KOPT-K1 (cell line): ENCODE results near the gene ENDOG.

Source experiments
- H3K27ac ChIP-seq: fragments of 200-600 bp; sonication (generic); 2 replicates; pipeline ENCODE4 v1.5.1; 2016; ENCODE audit warnings: antibody characterized with exemption, mild to moderate bottlenecking, low read depth, low read length; ENCODE audit not compliant: poor library complexity, severe bottlenecking
- H3K36me3 ChIP-seq: fragments of 200-600 bp; sonication (generic); 2 replicates; pipeline ENCODE4 v1.5.1; 2017; ENCODE audit warnings: antibody characterized with exemption, mild to moderate bottlenecking, low read length, moderate library complexity; ENCODE audit not compliant: insufficient read depth
- H3K9me3 ChIP-seq: fragments of 200-600 bp; sonication (generic); 2 replicates; pipeline ENCODE4 v1.5.1; 2017; ENCODE audit warnings: antibody characterized with exemption, low read length, mild to moderate bottlenecking; ENCODE audit not compliant: insufficient read depth, poor library complexity, severe bottlenecking

ENDOG gene

GRCh38 chr9:128819716-128820664, 1.7 kb downstream of the ENDOG start:
- Histone ChIP-seq H3K27ac (no peak overlapping the region), H3K9me3 (no peaks in the 10 kb centered on the region), H3K36me3 (peaks cover 45% of the 10 kb centered on the region)

- Histone ChIP-seq H3K36me3 (peaks cover 54% of the 10 kb centered on the region), H3K9me3 (no peaks in the 10 kb centered on the region), H3K27ac (no peak overlapping the region)
Observed at GRCh38 chr9:128820665-128821583, 2.6 kb downstream of the ENDOG start.

DNA sequence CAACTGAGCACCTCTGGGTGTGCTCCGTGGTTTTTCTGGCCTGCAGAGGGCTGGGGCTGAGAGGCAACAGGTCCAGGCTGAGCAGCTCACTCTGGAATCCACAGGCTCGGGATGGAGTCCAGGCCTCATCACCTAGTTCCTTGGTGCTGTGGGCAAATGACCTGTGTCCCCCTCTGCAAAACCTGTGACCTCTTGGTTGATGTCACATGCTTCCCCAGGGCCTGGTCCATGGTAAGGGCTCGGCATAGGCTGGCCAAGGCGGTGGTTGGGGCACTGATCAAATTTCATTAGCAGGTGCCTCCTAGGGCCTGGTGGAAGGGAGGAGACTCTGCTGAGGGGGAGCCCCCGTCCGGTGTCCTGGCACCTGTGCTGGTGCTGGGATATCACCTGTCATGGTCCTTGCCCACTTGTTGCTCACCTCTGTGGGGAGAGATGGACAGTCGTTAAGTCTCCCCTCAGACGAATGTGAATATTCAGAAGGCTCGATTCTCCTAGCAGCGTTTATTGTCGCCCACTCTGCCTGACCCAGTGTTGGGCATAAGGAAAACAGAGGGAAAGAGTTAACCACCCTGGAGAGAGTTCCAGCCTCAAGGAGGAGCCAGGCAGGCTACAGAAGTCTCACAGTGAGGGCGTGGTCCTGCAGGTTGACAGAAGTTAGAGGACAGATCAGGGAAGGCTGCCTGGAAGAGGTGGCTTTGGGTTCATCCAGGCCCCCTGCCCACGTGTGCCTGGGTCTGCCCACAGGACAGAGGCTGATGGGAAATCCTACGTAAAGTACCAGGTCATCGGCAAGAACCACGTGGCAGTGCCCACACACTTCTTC, 3.5 kb downstream of the ENDOG start:
- no peaks in the 10 kb centered on the region for H3K9me3 ChIP-seq
- H3K27ac ChIP-seq = no peak overlapping the region
- peaks cover 63% of the 10 kb centered on the region for H3K36me3 ChIP-seq

- H3K9me3 ChIP-seq = no peaks in the 10 kb centered on the region
- peaks cover 70% of the 10 kb centered on the region for H3K36me3 ChIP-seq
- no peak overlapping the region for H3K27ac ChIP-seq
Observed at GRCh38 chr9:128822407-128823042, 4.2 kb downstream of the ENDOG start.

DNA sequence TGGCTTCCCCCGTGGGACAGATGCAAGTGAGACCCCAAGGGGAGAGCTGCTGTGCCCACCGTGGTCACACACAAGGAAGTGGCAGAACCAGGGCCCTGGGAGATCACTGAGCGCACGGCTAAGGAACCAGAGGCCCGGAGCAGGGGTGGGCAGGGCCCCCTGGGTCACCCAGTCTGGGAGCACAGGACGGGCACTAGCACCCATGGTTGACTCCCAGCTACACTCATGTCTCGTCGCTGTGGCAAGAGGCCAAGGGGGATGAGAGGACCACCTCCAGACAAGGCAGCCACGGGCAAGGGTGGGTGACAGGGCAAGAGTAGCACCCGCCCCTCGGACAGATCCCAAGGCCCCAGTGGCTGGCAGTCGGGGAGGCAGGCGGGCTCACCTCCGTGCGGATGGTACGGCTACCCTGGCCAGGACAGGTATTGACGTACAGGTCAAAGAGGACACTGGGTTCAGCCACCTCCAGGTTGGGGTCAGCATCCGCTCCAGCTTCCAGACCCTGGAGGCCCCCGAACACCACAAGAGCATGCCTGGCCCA, 5.1 kb downstream of the ENDOG start:
- peaks cover 79% of the 10 kb centered on the region for H3K36me3 ChIP-seq
- H3K27ac ChIP-seq = no peak overlapping the region
- H3K9me3 ChIP-seq = no peaks in the 10 kb centered on the region

- H3K9me3 ChIP-seq = no peaks in the 10 kb centered on the region
- no peak overlapping the region for H3K27ac ChIP-seq
- peaks cover 79% of the 10 kb centered on the region for H3K36me3 ChIP-seq
Observed at GRCh38 chr9:128823903-128824406, 5.7 kb downstream of the ENDOG start.

GRCh38 chr9:128824911-128825310, 6.6 kb downstream of the ENDOG start:
- Histone ChIP-seq H3K36me3 (peaks cover 79% of the 10 kb centered on the region), H3K27ac (no peak overlapping the region)

GRCh38 chr9:128825923-128826700, 7.8 kb downstream of the ENDOG start:
- Histone ChIP-seq H3K27ac (no peak overlapping the region), H3K36me3 (peaks cover 73% of the 10 kb centered on the region), H3K9me3 (no peaks in the 10 kb centered on the region)

More at GRCh38 chr9:128824911-128825310, 6.6 kb downstream of the ENDOG start:
- H3K9me3 ChIP-seq = no peaks in the 10 kb centered on the region

- peak overlapping the region; percentile 81 for H3K27ac ChIP-seq
- no peaks in the 10 kb centered on the region for H3K9me3 ChIP-seq
- peaks cover 51% of the 10 kb centered on the region for H3K36me3 ChIP-seq
Observed at GRCh38 chr9:128828267-128828666, 10.0 kb downstream of the ENDOG start.

DNA sequence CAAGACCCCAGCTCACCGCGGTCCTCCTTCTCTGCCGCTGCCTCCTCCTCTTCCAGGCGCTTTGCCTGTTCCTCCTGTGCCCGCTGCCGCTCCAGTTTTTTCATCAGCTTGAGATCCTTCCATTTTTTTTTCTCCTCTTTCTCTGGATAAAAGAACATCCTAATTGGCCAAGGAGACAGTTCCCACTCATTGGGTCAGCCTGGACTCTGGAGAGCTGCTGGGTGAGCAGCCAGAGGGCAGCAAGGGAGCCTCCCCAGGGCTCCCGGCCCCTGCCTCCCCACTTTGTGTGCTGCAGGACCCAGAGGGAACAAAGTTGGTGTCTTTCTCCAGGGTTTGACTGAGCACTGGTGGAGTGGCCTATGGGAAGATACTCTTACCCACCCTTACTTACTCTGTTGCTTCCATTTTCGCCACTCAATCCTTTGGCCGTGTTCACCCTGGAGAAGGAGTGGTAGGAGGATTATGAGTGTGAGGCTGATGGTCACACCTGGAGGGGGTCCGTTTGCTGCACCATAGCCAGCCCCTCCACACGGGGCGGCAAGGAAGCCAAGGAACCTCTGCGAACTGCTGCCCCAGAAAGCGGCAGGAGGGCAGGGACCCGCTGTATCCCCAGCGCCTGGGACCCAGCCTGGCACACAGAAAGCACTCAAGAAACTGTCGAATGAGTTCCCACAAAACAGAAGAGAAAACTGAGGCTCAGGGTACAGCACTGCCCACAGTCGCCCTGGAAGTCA, 10.6 kb downstream of the ENDOG start:
- Histone ChIP-seq H3K27ac (peak overlapping the region; percentile 81), H3K36me3 (peaks cover 45% of the 10 kb centered on the region), H3K9me3 (no peaks in the 10 kb centered on the region)

DNA sequence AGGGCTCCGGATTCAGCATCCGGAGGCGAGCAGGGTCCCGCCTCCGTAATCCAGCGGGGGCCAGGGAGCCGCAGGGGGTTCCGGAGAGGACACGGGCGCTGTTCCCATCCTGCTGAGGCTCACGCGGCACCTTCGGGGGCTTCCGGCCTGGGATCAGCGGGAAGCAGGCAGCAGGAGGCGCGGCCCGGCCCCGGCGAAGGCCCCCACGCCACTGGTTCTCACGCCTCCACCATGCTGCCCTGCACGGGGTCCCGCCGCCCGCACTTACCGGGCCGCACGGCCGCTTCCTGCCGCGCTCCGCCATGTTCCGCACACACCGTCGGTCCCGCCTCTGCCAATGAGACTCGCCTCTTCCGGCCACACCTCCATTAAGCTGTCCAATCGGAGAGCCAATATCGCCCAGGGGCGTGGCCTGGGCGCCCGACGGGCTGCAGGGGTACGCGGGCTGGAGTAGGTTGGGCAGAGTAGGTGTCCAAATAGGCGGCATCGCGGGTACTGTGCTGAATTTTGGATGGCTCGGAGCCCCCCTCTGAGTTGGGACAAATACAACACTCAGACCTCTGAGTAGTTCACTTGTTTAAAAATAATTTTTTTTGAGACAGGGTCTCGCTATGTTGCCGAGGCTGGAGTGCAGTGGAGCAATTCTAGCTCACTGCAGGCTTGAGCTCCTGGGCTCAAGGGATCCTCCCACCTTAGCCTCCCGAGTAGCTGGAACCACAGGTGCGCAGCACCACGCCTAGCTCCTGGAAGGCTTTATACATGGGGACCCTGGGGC, 11.4 kb downstream of the ENDOG start, which contains the start of gene SPOUT1:
Gene SPOUT1, minus strand, starts transcription at position 318 of the 775 bp plus-strand sequence. Its CDS starts 14 bp downstream, at position 304.
- Histone ChIP-seq H3K36me3 (peaks cover 37% of the 10 kb centered on the region), H3K27ac (peak within 1 kb of the TSS; percentile 81), H3K9me3 (no peaks in the 10 kb centered on the region)

DNA sequence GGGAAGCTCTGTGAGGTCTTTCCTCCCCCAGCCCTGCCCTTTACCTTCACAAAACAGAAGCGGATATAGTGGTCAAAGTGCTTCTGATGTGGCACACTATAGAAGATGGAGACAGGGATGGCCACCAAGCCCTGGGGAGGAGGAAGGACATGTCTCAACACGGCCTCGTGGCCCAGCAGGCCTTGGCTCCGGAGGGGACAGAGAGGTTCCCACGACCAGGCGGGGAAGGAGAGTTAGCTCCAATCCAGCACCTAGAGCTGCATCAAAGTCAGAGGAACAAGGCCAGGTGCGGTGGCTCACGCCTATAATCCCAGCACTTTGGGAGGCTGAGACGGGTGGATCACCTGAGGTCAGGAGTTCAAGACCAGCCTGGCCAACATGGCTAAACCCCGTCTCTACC, 15.4 kb downstream of the ENDOG start:
- H3K9me3 ChIP-seq = no peaks in the 10 kb centered on the region
- no peaks in the 10 kb centered on the region; the same call in 1 of the 2 replicates for H3K36me3 ChIP-seq
- H3K27ac ChIP-seq = no peak overlapping the region
